GM18498 (cell line): ENCODE data around the gene IL36RN.
"Not testable (repeated sequence)": the region's sequence is repeated elsewhere in the genome, so short reads cannot be mapped to it uniquely, and the experiment has no call there.

Source experiments
- ATAC-seq: cut with Tn5 transposase; IDR thresholded peaks from one replicate; pipeline ENCODE4 v1.9.1; 2021; ENCODE audit warnings: mild to moderate bottlenecking, moderate library complexity; ENCODE audit not compliant: unreplicated experiment

IL36RN gene

DNA sequence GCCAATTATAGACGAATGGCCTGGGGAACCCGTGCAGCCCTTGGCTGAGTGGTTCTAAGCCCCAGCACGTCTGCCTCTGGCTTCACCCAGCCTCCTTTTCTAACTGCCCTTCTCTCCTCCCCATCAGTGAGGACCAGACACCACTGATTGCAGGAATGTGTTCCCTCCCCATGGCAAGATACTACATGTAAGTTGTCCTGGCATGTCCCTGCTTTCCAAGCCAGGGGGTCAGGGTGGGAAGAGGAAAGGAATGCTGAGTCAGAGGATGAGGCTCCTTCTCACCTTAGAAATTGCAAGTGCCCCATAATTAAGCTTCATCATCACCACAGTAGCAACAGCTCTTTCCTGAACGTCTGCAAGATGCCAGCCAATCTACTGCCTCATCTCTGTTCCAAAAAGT is 13.6 kb downstream of the IL36RN start:
- no peak for ATAC-seq

DNA sequence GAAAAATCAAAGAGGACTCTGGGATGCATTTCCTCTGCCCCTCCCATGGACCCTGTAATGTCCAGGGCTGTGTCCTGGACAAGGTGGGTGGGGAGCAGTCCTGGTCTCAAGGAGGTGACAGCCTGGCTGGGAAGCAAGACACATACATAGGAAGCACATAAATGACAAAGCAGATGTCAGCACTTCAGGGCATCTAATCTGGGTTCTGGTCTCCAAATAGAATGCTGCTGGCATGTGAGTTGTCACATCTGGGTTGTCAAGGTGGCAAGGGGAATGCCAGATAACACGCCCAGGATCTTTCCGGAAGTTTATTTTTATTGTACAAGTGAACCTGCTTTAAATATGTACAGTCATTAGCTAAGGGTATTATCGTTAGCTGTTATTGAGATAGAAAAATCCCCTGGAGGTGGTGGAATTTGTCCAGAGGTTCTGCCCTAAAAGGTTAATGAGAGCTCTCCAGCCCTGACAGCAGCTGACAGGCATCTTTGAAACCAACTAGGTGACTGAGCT is 14.4 kb downstream of the IL36RN start:
- ATAC-seq: no peak

DNA sequence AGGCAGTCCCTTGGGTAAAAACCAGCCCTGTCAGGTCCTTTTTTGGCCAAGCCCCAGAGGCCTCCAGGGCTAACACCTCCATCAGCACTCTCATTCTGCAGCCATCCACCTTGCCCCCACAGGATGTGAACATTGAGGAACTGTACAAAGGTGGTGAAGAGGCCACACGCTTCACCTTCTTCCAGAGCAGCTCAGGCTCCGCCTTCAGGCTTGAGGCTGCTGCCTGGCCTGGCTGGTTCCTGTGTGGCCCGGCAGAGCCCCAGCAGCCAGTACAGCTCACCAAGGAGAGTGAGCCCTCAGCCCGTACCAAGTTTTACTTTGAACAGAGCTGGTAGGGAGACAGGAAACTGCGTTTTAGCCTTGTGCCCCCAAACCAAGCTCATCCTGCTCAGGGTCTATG is 16.0 kb downstream of the IL36RN start:
- no peak for ATAC-seq

DNA sequence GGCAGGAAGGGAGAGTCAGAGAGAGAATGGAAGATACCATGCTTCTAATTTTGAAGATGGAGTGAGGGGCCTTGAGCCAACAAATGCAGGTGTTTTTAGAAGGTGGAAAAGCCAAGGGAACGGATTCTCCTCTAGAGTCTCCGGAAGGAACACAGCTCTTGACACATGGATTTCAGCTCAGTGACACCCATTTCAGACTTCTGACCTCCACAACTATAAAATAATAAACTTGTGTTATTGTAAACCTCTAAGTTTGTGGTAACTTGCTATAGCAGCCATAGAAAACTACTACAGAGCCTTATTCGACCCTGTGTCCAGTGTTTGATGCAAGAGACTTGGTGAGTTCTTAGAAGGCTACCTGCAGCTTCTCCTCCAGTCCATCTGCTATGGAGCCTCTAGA is 16.6 kb downstream of the IL36RN start:
- no peak for ATAC-seq

DNA sequence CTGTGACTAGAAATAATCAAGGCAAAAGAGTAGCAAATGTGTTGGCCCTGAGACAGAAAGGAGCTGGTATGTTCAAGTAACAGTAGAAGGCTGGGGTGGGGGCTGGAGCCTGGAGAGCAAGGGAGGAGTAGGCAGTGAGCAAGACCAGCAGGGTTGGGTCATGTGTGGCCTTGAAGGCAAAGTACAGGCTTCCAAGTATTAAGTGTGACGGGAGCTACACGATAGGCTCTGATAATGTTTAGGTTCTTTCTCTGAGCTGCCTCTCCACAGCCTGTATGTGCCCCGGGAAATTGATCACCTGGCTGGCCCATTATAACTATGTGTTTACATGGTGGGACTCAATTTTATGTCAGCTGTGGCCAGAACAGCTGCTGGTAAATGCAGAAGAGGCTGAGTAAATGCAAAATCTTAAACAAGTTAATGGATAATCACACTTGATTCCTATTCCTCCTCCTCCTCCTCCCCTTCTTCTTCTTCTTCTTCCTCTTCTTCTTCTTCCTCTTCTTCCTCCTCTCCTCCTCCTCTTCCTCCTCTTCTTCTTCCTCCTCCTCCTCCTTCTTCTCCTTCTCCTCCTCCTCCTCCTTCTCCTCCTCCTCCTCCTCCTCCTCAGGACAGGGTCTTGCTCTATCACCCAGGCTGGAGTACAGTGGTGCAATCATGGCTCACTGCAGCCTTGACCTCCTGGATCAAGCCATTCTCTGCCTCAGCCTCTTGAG is 18.1 kb downstream of the IL36RN start:
- ATAC-seq: no peak

DNA sequence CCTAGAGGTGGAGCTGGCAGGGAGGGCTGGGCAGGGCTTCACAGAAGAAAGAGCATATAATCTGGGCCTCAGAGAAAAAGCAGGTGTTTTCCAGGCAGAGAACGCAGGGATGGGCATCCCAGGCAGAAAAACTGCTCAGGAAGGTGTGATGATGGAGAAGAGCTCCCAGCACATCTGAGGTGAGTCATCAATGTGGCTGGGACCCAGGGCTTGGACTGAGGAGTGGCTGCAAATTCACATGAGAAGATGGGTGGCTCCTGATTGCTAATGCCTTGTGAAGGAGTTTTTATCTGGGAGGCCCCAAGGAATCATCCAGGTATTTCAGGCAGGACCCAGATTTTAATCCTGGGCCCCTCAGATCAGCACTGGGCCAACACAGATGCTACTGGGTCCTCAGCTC is 18.9 kb downstream of the IL36RN start:
- ATAC-seq: no peak

DNA sequence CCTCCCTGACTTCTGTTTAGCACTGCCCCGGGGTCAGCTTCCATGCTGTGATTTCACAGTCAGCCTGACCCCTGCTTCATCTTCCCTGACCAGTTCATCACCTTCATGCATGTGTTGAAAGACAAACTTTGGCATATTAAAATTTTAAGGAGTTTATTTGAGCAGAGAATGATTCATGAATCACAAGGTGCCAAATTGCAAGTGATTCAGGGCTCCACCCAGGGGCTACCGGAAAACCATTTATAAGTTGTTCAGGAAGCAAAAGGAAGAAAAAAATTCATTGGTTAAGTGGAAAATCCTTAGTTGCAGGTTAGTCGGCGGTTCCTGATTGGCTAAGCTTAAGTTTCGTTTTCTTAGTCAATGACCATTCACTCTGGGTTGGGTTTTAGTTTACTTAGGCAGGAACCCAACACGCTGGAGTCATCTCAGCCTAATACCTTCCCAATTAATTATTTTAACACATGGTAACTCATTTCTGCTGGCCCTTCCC is 19.4 kb downstream of the IL36RN start:
- no peak for ATAC-seq

DNA sequence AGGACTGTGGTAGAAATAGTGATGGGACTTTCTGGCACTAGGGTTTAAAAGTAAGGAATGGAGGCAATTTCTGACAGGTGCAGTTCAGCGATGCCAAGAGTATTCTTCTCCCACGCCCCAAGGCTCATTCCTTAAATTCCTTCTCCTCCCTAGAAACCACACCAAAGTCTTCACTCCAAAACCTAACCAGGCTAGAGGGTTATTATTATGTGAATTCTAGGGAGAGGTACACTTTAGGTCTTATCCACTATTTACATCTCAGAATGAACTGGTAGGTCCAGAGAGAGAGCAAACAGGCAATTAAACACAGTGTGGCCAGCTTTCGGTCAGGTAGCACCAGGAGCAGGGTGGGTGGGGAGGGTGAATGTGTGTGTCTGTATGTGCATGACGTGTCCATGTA is 20.1 kb downstream of the IL36RN start:
- no peak for ATAC-seq

DNA sequence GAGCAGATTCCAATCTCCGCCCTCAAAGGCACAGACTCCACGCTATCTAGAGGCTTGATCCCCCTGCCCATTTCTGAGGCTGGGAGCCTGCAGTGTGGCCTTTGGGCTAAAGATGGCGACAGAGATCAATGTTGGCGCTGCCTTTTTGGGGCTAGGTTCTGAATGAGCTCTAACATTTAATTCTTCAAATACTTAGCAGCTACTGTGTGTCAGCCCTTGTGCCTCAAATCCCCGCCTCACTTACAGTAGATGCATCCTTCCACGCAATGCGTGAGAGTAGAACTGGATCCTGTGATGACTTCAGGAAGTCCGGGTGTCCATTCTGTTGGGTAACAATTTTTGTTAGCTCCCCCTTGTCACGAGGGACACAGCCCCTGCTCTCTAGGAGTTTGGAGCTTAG is 21.1 kb downstream of the IL36RN start:
- no peak for ATAC-seq

DNA sequence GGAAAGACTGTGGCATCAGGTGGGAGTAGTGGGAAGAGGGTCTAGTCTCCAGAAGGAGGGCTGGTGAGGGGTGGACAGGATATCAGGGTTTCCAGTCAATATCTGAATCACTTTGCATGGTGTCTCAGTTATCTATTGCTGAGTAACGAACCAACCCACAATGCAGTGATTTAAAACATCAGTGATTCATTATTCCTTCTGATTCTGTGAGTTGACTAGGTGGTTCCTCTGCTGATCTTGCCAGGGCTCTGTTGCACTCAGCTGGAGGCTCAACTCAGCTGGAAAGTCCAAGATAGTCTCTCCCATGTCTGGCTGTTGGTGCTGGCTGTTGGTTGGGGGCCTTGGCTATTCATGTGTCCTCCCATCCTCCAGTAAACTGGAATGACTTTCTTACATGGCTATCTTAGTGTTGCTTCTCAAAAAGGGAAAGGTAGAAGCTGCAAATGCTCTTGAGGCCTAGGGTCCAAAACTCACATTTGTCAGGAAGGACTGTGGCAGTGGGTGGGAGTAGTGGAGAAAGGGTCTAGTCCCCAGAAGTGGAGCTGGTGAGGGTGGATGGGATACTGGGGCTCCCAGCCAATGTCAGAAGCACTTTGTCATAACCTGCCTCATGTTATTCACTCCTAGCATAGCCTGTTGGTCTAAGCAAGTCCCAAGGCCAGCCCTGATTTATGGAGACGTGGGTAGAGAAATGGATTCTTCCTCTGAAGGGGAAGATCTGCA is 22.7 kb downstream of the IL36RN start:
- no peak for ATAC-seq

DNA sequence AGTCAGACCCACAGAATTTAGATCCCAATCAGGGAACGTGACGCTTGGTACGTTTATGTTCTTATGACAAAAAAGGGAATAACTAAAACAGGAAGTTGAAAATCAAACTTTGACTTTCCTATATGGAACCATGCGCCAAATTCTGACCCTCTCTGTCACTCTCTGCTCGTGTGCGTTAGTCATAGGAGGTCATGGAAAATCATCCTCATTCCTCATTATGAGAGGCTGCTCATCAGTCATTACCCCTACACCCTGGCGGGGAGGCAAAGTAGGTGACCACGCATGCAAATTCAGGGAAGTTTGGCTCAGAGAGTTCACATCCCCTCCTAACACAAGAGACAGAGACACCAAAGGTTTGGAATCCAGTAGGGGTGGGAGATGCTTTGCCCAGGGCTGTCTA is 24.3 kb downstream of the IL36RN start:
- no peak for ATAC-seq

DNA sequence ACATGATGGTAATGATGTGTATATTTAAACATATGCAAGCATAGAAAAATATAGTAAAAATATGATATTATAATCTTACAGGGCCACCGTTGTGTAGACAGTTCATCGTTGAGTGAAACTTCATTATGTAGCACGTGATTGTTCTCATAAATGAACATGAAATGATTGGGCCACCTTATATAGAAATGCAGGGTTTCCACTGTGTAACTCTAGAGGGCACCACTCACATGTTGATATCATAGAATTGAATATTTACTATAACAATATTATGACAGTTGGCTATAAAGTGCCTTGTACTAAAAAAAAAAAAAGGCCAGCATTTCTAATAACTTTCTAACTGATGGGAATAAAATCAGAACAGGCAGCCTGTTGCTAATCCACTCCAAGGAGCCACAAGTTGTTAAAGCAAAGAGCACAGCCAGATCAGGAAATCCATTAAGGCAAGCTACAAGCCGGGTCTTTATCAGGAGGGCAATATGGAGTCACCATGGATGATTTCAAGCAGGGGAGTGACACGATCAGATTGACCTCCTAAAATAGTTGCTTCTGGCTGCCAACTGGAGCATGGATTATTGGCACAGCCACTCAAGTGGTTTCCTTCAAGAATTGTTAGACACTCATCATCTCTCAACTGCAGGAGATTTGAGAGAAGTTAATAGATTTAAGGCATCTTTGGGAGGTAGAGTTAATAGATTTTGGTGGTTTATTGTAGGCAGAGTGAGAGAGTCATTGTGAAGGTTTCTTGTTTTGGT is 25.4 kb downstream of the IL36RN start:
- no peak for ATAC-seq

DNA sequence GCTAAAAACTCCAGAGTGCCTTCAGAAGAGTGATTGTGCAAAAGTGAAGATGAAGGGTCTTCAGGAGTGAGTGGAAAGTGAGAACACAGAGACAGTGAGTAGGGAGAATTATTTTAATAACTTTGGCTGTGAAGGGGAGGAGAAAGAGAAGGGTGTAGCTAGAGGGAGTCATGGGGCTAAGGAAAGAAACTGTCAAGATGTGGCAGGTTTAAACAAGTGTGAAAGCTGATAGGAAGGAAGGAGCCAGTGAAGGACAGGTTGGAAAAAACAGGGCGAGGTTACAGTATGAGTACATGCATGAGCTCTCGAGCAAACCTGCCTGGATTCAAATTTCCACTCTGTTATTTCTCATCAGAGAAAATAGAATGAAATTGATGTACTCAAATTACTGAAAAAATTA is 26.5 kb downstream of the IL36RN start:
- no peak for ATAC-seq

DNA sequence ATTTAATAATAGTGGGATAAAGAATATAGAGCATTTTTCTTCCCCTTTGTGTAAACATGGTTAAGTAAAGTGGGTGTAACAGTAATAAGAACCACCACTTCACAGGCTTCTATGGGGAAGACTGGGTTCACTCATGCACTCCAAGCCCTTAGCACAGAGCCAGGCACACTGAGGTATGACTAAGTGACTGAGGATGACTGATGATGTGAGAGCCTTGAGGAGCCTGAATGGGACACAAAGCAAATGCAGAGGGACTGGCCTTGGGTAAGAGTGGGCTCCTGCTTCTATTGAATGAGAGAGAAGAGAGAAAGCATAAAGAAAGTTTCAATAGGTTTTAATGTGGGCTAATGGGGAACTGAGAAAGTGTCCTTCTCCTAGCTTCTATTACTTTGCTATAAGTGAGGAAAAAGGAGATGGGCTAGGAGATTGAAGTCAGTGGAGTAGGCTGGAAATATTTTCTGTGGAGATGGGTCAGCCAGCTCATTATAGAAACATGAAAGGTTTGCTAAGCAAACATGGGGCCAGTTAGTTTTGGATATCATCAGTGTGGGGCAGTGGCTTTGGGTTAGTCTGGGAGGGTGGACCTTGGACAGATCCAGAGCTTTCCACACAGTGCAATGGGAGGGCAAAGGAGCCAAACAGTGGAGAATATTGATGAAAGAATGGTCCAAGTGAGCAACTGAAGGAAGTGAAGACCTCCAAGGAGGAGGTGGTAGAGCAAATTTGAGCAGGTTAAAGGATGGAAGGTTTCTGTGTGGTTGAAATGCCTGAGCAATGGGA is 29.4 kb downstream of the IL36RN start:
- no peak for ATAC-seq

DNA sequence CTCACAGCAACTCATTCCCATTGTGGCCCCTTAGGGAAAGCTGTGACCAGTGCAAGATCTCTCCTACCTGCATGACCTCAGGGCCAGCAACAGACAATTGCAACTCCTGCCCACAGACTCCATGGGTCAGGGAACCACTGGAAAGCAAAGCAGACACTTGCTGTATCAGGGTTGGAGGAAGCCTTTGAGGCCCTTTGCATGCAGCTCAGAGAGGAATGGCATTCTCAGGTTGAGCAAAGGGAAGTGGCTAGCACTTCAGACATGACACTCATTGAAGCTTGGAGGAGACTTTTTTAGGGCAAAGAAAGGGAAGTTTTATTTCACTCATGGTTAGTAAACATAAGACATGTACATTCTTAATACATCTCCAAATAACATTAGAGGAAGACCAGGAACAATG is 30.9 kb downstream of the IL36RN start:
- ATAC-seq: no peak

DNA sequence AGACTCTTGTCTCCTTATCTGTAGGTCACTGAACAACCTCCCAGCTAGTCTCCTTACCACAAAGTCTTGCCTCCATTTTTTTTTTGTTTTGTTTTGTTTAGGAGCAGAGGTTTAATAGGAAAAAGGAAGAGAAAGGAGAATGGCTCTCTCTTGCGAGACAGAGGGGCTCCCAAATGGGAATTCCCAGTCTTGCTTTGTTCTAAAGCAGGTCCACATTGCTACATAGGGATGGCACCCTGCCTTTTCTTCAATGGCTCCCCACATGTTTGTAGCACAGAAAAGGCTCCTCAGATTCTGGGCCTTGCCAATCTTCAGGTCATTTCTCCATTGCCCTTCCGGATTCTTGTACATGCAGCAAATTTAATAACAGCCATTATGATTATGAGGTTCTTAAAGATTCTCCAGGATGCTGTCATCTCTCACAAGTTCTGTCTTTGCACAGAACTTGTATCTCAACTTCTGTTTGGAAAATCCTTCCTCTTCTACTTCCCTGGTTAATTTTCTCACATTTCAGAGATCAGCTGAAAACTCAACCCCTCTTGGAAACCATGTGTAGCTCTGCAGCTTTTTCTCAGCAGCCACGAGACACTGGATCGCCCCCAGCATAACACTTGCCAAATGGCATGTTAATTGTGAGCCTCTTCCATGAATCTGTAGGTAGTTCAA is 32.4 kb downstream of the IL36RN start:
- no peak for ATAC-seq

DNA sequence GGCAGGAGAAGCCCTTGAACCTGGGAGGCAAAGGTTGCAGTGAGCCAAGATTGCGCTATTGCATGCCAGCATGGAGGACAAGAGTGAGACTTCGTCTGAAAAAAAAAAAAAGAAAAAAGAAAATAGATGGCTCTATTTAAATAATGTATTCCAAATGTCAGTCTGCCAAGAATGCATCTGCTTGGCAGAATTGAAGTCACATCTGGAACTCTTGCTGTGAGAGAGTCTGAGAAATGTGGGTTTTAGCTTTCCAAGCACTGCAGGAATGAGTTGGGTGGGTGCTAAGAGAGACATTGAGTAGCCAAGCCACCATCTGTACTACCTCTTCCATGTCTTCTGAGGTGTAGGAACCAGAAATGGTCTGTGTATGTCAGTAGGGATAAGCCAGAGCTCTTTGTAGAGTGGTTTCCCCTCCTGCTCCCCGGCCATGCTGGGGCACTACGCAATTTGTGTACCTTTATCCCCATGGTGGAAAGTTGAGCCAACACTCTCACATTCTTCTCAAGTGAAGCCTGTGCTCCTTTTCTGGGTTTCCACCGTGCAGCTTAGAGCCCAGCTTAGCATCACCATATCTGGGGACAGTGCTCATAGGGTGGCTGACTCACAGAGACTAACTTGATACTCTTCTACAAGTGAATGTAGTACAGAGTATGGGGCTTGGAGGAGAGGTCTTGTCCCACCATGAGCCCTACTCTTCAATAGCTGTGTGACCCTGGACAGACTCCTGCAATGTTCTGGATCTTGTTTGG is 34.0 kb downstream of the IL36RN start:
- no peak for ATAC-seq

DNA sequence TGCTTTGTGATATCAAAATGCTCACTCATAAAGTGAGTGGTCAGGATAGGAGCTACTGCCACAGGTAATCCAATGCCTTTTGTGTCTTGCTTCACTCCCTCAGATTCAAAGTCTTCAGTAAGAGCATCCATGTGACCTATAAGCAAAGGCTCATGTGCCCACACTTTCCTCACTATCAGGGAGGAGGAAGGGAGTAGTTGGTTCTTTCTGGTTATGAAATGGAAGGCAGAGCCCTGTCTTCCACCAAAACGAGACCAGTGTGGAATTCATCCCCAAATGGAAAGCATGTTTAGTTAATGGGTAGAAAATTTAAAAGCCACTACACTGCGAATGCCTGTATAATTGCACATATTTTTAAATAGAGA is 34.6 kb downstream of the IL36RN start:
- no peak for ATAC-seq

DNA sequence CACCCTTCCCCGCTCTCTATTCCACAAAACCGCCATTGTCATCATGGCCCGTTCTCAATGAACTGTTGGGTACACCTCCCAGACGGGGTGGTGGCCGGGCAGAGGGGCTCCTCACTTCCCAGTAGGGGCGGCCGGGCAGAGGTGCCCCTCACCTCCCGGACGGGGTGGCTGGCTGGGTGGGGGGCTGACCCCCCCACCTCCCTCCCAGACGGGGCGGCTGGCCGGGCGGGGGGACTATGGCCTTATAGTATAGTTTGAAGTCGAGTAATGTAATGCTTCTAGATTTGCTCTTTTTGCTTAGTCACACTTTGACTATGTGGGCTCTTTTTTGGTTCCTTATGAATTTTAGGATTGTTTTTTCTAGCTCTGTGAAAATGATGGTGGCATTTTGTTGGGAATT is 37.3 kb downstream of the IL36RN start:
- not testable (repeated sequence) for ATAC-seq
